ENCODE measurements around the gene QDPR.
"Not testable (repeated sequence)": the region's sequence is repeated elsewhere in the genome, so short reads cannot be mapped to it uniquely, and the experiment has no call there.

Gene QDPR

DNA sequence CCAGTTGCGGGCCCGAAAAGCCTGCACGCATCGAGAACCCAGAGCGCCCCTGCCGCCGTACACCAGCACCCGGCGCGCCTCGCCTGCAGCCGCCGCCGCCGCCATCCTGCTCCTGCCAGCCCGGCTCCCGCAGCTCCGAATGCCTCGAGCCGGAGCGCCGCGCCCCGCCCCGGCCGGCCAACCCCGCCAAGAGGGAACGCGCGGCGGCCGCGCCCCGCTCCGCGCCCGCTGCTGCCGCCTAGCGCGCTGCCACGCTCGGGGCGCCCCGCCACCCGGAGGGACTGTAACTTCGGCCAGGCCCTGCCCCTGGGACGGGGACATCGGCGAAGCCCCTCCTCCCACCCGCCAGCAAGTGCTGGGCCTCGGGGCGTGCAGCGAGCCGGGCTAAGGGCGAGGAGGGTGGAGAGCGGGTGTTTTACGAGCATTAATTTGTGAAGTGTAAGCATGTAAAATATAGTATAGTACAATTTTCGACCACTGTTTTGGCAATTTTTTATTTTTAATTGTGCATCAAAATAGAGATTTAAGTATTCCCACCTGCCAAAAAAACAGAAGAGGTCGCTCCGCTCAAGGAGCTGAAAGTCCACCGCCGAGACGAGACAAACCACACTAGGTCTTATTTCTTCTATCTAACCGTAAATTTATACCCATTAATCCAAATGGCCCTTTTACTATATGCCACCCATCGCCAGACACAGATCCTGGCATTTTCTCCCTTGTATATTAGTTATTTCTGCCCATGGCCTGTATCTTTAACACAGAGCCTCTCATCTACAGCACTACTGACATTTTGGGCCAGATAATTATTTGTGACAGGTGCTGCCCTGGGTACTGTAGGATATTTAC is at the start of gene QDPR:
QDPR (minus strand) TSS at position 141 of the 846 bp plus-strand sequence; CDS start at position 105, 36 bp downstream.
- peak; percentile 33 for DNase-seq

DNA sequence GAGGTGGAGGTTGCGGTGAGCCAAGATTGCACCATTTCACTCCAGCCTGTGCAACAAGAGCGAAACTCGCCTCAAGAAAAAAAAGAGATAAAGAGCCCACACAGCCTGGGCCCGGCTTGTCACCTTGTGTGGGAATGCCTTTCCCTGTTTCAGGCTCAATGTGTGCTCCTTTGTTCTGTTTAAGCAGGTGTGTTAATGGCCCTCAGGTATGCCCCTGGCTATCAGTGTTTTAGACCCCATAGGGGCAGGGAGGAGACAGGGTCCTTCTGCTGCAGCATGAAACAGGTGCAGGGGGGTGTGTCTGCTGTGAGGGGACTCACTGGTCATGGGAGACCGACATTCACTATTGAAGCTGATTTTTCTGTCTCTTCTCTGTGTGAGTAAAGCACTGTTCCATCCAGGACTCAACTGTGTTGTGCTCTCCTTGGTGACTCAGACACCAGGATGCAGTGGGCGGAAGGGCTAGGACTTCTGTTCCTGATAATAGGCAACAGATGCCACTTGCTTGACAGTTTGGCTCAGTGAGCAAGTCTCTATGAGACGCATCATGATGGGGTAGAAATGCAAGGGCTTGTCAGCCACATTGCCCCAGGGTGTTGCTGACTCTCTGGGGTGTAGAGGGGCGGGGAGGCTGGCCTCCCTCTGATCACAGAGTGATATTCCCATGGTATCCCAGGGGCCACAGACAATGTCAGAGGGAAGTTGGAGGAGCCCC is 49.5 kb upstream of the QDPR start:
- peak; percentile 76 for DNase-seq

DNA sequence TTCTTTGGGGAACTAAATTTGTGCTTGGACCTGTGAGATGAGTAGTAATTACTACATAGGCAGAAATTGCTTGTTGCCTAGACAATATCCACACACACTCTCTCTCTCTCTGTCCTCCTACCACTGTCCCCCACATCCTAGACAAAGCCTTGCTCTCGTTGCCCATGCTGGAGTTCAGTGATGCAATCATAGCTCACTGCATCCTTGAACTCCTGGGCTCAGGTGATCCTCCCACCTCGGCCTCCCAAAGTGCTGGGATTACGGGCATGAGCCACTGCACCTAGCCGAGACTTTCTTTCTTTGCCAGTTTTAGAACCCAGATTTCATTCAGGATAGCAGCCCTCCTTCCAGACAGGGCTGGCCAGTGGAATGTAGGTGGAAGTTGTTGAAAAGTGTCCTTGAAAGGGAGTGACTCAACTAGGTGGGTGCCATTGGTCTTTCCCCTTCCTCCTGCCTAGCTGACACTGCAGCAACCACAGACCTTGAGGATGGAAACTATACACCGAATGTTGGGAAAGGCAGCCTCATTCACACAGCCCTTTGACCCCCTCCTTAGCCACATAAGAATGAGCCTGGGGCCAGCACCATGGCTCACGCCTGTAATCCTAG is 48.3 kb upstream of the QDPR start:
- no peak for DNase-seq

DNA sequence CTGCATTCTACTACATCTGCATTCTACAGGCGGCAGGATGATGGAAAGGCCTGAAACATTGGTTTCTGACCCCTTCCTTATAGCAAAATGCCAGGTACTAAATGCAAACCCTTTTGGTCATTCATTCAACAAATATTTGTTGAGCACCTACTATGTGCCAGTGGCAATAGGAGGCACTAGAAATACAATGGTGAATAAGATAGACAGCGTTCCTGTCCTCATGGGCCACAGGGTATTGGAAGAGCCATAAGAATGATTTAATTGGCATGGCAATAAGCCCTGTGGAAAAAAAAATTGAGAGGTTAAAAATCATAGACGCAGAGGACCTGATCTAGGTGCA is 47.8 kb upstream of the QDPR start:
- DNase-seq = no peak

DNA sequence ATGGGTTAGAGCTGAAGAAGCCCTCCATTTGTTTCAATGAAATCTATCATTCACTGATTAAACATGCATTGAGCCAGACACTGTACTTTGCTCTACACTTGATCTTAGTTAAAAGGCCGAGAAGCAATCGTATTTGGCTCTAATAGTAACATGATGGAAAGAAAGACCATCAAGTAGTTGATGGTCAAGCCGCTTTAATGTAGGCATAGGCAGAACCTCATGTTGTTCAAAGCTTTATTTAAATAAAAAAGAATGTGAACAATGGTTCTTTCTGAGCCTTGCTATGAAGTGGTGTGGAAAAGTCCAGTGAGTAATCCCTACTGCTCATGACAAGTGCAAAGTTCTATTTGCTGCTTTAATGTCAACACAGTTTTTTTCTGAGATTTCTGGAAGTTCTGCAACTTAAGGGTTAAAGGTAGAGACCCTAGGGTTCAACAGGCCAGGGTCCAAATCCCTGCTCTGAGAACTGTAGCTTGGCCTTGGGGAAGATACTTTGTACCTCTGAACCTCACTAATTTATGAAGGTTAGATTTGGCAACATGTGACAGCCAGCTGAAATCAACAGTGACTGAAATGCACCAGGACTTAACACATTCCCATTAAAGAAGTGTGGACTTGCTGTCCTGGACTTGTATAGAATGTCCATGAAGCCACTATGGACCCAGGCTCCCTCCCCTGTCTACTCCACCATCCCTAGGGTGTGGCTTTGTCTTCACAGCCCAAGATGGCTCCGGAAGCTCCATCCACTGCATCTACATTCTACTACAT is 47.2 kb upstream of the QDPR start:
- DNase-seq = no peak

DNA sequence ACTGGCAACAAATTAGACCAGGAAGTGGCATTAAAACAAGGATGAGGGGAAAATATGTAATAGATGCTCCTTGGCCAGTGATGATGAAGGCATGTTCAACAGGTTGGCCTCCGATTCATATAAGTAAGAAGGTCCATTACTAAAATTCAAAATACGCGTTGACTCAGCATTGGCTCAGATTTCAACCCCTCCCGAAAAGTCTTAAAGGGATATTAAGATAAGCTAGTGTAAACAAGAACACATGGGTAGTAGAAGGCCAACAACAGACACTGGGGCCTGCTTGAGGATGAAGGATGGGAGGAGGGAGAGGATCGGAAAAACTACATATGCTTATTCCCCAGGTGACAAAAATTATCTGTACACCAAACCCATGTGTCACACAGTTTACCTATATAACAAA is 46.0 kb upstream of the QDPR start:
- DNase-seq = no peak

DNA sequence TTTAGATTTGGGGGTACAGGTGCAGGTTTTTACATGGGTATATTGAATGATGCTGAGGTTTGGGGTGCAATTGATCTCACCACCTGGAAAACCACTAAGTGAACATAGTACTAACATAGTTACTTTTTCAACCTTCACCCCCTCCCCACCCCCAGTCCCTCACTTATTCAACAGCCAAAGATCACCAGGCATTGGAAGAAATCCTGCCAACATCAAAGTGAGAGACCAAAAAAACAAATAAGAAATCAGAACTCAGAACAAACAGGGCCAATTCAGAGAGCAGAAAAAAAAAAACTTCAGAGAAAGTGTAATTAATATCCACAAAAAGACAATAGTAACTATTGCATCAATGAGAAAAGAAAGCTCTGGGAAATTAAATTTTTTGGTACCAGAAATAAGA is 44.6 kb upstream of the QDPR start:
- DNase-seq = no peak

DNA sequence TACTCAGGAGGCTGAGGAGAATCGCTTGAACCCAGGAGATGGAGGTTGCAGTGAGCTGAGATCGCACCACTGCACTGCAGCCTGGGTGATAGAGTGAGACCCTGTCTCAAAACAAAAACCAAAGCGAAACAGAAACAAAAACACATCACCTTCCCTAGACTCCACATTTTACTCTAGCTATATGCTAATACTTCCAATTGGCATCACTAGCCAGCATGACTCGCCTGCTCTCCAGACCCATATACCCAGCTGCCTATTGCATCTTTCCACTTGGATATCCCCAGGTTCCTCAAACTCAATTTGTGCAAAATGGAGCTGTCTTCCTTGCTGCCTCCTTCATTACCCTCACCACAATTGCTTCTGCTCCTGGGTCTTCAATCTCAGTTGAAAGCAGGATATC is 42.7 kb upstream of the QDPR start:
- DNase-seq = no peak

DNA sequence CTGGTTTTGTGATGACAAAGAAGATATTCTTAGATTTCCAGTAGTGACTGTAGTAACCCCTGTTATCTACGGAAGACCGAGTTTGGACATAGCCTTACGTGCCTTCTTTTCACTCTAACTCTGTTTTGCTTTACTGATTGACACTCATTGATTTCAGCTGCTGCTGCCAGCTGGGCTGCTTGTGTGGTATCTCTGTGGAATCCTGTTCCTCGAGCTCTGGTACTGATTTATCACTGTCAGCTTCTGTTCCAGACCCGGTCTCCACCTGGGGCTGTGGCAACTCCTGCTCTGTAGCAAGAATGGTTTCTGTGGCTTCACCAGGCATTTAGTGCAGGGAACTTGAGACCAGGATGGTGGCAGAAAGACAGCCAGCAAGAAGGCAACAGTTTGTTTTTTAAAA is 40.5 kb upstream of the QDPR start:
- no peak for DNase-seq

DNA sequence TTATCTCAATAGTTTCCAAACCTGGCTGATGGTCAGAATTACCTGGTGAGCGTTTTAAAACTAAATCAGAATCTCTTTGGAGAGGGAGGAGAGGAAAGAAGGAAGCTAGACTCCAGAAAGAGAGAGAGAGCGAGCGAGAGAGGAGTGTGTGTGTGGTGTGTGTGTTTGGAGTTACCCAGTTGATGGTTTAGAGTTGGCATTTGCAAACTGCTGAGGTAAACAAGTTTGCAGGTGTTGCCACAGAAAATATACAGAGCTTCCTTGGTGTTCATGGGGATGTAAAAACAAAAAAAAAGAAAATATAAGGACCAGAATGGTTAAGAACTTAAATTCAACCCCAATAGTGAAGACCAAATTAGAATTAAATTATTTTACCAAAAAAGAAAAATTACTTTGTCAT is 38.7 kb upstream of the QDPR start:
- DNase-seq = no peak

DNA sequence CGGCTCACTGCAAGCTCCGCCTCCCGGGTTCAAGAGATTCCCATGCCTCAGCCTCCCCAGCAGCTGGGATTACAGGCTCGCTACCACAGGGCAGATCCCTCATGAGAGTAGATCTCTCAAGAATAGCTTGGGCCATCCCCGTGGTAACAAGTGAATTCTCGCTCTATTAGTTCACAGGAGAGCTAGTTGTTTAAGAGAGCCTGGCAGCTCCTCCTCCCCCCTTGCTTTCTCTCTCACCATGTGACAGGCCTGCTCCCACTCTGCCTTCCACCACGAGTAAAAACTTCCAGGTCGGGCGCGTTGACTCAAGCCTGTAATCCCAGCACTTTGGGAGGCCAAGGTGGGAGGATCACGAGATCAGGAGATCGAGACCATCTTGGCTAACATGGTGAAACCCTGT is 34.8 kb upstream of the QDPR start:
- no peak for DNase-seq

DNA sequence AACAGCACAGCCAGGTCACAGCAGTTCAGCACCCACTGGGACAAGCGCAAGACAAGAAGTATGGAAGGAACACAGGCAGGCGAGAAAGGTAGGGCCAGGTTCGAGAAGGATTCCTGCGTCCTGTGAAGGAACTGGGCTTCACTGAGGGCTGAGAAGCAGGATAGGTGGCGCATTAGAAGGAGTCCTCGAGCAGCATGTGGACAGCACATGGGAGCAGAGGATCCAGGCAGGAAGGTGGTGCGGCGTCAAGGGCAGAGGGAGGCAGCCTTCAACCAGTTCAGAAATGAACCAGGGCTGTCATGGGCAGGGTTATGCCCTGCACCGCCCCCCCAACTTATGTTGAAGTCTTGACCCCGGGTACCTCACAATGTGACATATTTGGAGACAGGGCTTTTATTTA is 34.3 kb upstream of the QDPR start:
- no peak for DNase-seq

DNA sequence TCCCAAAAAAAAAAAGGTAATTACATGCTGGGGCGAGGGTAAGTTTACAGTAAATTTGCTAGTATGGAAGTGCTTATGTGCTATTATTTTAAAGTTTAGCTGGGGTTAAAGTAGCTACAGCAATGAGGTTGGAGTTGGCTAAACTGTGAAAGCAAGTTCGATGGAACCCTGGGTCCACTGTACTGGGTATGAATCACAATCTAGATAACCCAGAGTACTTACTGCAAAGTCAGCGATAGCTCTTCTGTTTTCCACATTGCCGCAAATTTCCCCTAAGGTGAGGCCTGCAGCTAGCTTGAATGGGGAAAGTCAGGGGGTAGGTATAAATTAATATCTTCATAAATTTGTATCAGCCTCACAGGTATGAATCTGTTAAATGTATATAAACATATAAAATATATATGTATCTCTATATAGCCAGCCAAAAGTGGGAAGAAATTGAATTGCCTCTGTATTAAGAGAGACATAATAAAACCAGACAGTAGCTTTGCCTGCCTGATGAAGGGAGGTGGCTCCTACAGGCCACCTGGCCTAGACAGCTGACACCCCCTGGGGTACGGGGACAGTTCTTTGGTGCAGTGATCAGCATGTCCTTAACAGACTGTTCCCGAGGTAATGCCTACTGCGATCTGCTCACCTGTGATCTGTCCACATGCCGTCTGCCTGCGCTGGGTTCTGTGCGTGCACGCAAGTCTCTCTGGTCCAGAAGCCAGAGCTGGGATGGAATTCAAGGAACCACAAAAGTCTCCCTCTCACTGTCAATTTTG is 33.7 kb upstream of the QDPR start:
- DNase-seq = no peak

DNA sequence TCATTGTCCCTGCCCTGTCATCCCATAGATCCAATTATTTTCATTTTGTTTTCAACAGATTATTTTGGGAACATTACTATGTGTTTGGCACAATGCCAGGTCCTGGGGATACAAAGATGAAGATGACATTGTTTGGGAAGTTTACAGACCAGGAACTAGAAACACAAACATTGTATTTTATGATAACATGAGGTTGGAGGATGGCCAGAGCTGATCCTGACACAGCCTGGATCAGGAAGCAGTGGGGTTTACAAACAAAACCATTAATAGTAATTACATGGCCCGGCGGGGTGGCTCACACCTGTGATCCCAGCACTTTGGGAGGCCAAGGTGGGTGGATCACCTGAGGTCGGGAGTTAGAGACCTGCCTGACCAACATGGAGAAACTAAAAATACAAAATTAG is 32.9 kb upstream of the QDPR start:
- no peak for DNase-seq

DNA sequence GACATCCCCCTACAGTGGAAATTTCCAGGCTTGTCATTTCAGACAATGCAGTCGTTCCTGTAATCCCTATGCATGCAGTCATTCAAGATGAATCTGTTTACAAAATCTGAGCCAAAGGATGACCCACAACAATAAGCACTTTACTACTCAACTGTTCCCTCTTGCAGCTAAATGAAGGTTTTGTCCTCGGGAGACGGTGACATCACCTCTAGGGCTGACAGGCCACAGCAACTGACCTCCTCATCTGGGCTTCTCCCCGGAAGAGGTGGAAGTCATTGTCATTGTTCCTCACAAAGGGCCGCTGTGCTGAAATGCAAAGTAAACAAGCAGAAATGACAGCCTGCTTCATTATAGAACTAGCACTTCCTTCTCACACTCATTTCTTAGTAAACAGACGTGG is 32.3 kb upstream of the QDPR start:
- DNase-seq = no peak

DNA sequence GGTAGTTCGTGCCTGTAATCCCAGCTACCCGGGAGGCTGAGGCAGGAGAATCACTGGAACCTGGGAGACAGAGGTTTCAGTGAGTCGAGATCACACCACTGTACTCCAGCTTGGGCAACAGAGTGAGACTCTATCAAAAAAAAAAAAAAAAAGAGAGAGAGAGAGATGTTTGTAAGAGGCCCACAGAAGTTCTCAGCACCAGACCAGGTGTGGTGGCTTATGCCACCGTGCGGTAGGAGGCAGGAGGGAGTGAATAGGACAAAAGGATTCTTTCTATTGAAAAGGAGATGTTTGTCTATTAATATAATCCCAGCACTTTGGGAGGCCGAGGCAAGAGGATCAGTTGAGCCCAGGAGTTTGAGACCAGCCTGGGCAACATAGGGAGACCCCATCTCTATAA is 25.2 kb upstream of the QDPR start:
- DNase-seq = not testable (repeated sequence)

DNA sequence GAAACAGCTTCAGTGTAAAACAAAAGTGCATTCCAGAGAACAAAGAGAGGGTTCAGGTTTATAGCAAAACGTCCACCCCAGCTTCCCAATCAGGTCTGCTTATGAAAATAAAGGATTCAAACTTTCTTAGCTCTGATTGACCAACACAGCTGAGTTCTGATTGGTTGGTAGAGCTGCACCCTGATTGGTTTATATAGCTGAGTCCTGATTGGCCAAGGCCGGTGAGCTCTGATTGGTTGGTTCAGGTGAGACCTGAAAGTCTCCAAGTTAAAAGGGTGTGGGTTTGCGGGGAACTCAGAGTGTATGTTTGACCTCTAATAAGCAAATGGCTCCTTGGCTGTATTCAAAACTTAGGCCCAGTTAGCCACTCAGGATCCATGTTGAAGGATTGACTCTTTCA is 24.0 kb upstream of the QDPR start:
- DNase-seq = no peak

DNA sequence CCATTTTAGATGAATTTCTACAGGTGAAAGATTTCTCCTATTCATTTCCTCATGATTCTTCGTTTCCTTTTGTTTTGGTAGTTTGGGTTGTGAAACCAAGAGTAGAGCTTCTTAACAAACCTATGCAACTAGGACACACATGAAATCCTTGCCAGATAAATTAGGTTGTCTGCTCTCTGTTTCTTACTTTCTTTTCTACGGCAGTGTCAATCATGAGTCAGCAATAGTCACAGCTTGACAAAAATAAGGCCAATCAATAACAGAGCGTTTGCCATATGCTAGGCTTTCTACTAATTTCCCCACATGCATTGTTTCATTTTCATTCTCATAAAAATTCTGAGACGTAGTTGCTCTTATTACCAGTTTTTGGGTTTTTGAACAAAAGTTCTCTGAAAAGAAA is 23.4 kb upstream of the QDPR start:
- DNase-seq = no peak

DNA sequence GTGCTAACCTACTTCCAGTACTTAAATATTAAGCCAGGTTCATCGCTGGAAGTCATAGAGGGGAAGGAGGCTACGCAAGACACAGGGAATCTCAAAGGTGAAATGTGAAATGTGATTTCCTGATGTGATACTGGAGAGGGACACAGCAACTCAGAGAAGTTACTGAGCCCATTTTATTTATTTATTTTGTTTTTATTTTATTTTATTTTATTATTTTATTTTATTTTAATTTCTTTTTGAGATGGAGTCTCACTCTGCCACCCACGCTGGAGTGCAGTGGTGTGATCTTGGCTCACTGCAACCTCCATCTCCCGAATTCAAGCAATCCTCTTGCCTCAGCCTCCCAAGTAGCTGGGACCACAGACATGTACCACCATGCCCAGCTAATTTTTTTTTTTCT is 22.8 kb upstream of the QDPR start:
- no peak for DNase-seq

DNA sequence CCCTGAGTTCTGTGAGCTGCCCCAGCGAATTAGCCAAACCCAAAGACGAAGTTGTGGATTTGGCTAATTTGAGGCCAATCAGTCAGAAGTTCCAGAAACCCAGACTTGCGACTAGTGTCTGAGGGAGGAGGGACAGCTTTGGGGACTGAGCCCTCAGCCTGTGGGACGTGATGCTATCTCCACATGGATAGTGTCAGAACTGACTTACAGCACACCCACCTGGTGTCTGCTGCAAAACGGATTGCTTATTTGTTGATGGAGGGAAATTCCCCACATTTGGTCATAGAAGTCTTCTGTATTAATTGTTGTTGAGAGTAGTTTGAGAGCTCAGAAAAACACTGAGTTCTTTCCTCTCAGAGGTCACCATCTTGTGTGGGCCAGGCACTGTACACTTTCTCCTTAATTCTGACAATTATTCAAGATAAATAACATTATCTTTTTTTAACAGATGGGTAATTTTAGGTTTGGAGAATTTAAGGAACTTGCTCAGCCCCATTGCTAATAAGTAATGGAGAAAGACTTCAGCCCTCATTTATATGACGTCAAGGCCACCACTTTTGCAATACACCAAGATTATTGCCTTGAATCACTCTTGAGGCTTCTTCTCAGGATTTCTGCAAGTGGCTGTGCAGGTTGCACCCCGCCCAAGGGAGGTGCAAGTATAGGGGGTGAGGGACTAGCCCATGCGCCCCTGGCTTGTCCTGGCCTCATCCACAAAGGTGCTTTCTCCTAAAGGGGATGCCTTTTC is 19.8 kb upstream of the QDPR start:
- no peak for DNase-seq

DNA sequence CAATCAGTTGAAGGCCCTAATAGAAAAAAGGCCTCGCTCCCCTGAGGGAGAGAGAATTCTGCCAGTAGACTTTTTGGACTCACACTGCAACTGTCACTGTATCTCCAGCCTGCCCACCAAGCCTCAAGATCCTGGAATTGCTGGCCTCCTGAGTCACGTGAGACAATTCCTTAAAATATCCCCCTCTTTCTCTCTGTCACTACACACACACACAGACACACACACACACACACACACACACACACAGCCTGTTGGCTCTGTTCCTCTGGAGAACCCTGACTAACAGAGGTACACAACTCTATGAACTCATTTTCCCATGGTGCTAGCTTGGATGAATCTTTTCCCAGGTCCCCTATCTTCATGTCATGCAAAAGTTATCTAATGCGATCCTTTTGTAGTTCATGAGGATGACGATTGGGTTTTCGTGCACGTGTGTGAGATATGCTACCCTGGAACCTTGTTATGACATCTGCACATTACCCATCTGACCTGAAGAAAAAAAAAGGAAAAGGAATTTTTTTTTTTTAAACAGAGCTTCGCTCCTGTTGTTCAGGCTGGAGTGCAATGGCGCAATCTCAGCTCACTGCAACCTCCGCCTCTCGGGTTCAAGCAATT is 16.8 kb upstream of the QDPR start:
- no peak for DNase-seq
